ACC112 (cell line): ENCODE measurements around the gene NCAM1.

ENCODE experiments used
- H2AFZ ChIP-seq: fragments of 200-600 bp; sonication (generic); one replicate; pipeline ENCODE4 v1.6.0; 2017; ENCODE audit warnings: antibody characterized with exemption, low read length; ENCODE audit not compliant: unreplicated experiment
- H3K27ac ChIP-seq: fragments of 200-600 bp; sonication (generic); 2 replicates; pipeline ENCODE4 v1.5.1; 2014; ENCODE audit warnings: low read depth, mild to moderate bottlenecking, antibody characterized with exemption, low read length, moderate library complexity
- H3K27me3 ChIP-seq: fragments of 200-600 bp; sonication (generic); 2 replicates; pipeline ENCODE4 v1.6.1; 2014; ENCODE audit warnings: mild to moderate bottlenecking, antibody characterized with exemption, low read length, moderate library complexity, mixed read lengths; ENCODE audit not compliant: insufficient read depth
- H3K36me3 ChIP-seq: fragments of 200-600 bp; sonication (generic); 2 replicates; pipeline ENCODE4 v1.6.1; 2016; ENCODE audit warnings: mild to moderate bottlenecking, antibody characterized with exemption, low read length, moderate library complexity, mixed read lengths; ENCODE audit not compliant: insufficient read depth
- H3K4me1 ChIP-seq: fragments of 200-600 bp; sonication (generic); one replicate; pipeline ENCODE4 v1.6.1; 2016; ENCODE audit warnings: low read length, mixed read lengths; ENCODE audit not compliant: insufficient read depth, unreplicated experiment, control insufficient read depth
- H3K4me3 ChIP-seq: fragments of 200-600 bp; sonication (generic); 2 replicates; pipeline ENCODE4 v1.5.1; 2014; ENCODE audit warnings: mild to moderate bottlenecking, low read depth, low read length
- H3K79me2 ChIP-seq: fragments of 200-600 bp; sonication (generic); one replicate; pipeline ENCODE4 v1.6.0; 2016; ENCODE audit warnings: low read length; ENCODE audit not compliant: control insufficient read depth, unreplicated experiment, insufficient read depth

The NCAM1 gene

DNA sequence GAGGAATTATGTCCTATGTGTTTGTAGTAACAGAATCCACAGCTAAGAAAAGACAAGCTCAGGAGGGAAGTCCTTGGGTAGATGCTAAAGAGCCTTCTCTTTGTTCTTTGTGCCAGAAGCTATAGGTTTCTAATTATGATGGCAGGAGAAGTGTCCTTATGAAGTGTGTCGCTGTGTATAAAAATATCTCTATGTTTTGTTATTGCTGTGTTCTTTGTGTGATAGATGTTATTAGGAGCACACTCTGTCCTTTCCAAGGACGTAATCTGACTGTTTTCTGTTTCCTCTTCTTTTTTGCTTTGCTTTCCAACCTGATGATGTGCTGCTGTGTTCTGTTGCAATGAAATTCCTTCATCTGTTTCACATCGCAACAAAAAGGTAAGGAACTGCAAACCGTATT lies 171.9 kb downstream of the NCAM1 start:
- no peaks in the 10 kb centered on the region for H3K4me1 ChIP-seq
- no peak overlapping the region for H3K4me3 ChIP-seq
- no peaks in the 10 kb centered on the region for H3K36me3 ChIP-seq
- H2AFZ ChIP-seq = no peak overlapping the region
- H3K27ac ChIP-seq = no peak overlapping the region
- H3K79me2 ChIP-seq = no peaks in the 10 kb centered on the region
- H3K27me3 ChIP-seq = no peaks in the 10 kb centered on the region

DNA sequence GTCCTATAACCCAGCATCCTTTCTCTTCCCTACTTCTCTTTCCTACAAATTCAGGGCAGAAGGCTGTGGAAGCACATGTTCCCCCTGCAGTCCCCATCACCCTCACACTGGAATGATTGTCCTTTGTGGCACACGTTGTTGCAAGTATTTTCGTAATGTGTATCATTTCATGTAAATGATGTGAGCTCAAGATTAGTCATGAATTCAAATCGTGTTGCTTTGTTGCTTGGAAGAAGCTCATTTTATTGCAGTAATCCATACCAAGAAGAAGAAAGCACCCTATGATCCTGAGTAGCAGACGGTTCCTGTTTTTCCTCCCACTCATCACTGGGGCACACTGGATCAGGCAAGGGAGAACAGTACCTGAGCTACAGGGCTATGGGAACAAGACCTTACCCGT lies 173.4 kb downstream of the NCAM1 start:
- Histone ChIP-seq H3K4me3 (no peak overlapping the region), H3K36me3 (no peaks in the 10 kb centered on the region), H2AFZ (no peak overlapping the region), H3K27ac (no peak overlapping the region), H3K4me1 (no peaks in the 10 kb centered on the region), H3K79me2 (no peaks in the 10 kb centered on the region), H3K27me3 (no peaks in the 10 kb centered on the region)

DNA sequence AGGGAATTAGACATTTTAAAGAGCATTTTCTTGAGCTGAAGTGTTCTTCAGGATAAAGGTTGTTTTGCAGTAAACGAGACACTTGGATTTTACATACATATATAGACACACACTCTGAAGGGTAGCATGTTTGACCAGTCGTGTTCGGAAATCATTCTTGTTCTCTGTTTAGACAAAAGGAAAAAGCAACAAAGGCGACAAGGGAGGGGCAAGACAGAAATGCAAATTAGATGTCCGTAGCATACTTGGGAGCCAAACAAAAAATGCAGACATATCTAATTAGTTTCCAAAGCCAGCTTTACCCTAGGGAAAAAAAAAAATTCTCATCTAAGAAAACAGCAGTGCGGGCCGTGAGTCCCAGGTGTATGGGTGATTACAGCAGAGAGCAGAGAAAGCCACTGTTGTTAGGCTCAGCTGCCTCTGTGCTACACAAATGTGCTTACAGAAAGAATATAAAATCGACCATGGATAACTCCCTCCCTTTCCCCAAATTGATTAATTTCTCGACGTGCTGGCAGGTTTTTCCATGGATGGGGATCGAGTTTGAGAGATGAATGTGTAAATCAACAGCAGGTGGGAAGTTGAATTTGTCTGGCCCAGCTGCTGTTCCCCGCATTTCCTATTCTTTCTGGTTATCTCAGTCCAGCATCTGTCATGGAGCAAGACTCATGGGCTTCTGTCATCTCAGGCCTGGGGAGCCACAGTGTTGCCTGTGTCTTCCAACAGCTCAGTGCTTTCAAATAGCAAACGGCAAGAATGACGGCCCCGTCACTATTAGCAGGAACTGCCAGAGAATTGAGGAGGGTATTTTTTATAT lies 176.7 kb downstream of the NCAM1 start:
- Histone ChIP-seq H3K4me1 (no peaks in the 10 kb centered on the region), H3K79me2 (no peaks in the 10 kb centered on the region), H3K27me3 (no peaks in the 10 kb centered on the region), H2AFZ (no peak overlapping the region), H3K4me3 (no peak overlapping the region), H3K27ac (no peak overlapping the region), H3K36me3 (no peaks in the 10 kb centered on the region)

DNA sequence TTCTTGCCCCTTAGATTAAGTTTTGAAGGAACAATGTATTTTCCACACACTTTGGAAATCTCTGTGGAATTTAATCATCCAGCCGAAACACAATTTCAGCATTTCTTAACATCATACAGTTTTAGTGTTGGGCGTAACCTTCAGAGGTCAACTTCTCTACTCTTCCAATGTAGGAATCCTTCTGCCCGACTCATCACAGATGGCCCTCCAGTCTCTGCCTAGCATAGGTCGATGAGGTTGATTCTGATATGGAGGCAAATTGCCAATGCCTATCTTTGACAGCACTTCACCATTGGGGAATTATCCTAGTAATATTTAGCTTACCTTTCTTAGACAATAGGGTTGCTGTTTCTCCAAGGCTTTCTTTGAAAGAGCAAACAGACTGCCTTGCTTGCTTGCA lies 177.5 kb downstream of the NCAM1 start:
- no peaks in the 10 kb centered on the region for H3K79me2 ChIP-seq
- H3K27me3 ChIP-seq = no peaks in the 10 kb centered on the region
- no peak overlapping the region for H2AFZ ChIP-seq
- H3K27ac ChIP-seq = no peak overlapping the region
- no peaks in the 10 kb centered on the region for H3K36me3 ChIP-seq
- no peak overlapping the region for H3K4me3 ChIP-seq
- H3K4me1 ChIP-seq = no peaks in the 10 kb centered on the region

DNA sequence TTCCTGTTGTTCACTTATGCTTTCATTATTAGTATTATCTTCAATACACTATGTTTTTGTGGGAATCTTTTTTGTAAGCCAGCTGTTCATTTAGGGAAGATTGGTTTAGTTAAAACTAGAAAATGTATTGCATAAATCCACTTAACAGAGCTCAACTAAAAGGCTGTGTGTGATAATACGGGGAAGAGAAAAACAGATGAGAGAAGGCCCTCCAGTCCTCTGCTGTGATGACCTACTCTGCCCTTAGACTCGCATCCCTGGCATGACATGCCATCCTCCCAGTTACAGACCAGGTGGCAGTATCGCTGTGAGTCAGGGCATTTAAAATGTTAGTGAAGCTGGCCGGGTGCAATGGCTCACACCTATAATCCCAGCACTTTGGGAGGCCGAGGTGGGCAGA lies 179.8 kb downstream of the NCAM1 start:
- no peaks in the 10 kb centered on the region for H3K4me1 ChIP-seq
- H3K36me3 ChIP-seq = no peaks in the 10 kb centered on the region
- H3K4me3 ChIP-seq = no peak overlapping the region
- no peak overlapping the region for H2AFZ ChIP-seq
- no peaks in the 10 kb centered on the region for H3K79me2 ChIP-seq
- H3K27ac ChIP-seq = no peak overlapping the region
- no peaks in the 10 kb centered on the region for H3K27me3 ChIP-seq

DNA sequence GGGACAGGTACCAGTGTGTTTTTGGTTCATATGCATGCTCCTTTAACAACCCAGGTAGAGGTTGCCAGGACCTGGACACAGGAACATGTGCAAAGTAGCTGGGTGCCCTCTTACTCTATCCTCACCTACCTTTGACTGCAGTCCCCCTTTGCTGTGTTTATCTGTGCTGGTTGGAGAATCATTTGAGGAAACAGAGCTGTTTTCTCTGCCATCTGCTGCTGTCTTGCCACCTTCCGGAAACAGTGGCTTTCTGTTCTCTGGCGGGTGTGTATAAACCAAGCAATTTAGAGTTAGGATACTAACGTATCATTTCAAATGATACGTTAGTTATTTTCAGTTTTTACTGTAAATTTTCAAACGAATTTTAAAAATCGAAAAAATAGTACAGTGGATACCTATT lies 181.3 kb downstream of the NCAM1 start:
- no peak overlapping the region for H3K27ac ChIP-seq
- no peaks in the 10 kb centered on the region for H3K36me3 ChIP-seq
- no peak overlapping the region for H3K4me3 ChIP-seq
- H3K79me2 ChIP-seq = no peaks in the 10 kb centered on the region
- no peaks in the 10 kb centered on the region for H3K27me3 ChIP-seq
- H3K4me1 ChIP-seq = no peaks in the 10 kb centered on the region
- no peak overlapping the region for H2AFZ ChIP-seq

DNA sequence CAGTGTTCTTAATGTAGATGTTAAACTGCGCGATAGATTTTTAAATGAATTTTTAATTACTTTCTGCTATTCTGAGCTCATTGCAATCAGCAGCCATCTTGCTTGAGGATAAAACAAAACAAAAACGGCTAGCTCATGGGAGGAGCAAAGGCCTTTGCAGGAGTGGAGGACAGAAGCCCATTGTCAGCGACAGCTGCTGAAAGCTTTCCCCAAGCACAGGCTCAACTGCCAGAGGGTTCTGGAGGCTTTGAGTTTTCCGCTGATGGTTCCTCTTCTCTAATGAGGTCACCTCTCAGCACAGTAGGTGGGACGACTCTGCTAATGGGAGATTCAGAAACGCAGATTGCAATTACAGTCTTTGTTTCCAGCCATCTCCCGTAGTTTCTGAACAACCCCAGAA lies 186.0 kb downstream of the NCAM1 start:
- no peak overlapping the region for H3K4me3 ChIP-seq
- H2AFZ ChIP-seq = no peak overlapping the region
- no peaks in the 10 kb centered on the region for H3K79me2 ChIP-seq
- no peaks in the 10 kb centered on the region for H3K36me3 ChIP-seq
- H3K27me3 ChIP-seq = no peaks in the 10 kb centered on the region
- no peaks in the 10 kb centered on the region for H3K4me1 ChIP-seq
- no peak overlapping the region for H3K27ac ChIP-seq

DNA sequence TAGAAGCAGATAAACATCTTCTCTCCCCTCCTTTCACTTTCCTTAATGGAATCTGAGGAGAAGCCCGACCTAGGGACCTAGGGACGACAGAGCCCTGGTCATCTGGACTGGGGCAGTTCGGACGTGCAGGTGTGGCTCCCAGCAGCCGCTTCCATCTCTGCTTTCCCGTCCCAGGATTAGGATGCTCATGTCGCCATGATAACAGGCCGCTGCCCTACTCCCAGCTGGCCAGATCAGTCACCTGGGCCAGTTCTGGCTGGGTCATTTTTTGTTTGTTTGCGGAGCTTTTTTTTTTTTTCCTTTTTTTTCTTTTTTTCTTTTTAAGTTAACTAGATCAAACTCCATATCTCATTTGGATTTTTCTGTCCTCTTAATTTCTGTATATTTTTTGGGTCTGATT lies 186.9 kb downstream of the NCAM1 start:
- Histone ChIP-seq H3K27me3 (no peaks in the 10 kb centered on the region), H3K4me1 (no peaks in the 10 kb centered on the region), H3K27ac (no peak overlapping the region), H3K4me3 (no peak overlapping the region), H2AFZ (no peak overlapping the region), H3K36me3 (no peaks in the 10 kb centered on the region), H3K79me2 (no peaks in the 10 kb centered on the region)

DNA sequence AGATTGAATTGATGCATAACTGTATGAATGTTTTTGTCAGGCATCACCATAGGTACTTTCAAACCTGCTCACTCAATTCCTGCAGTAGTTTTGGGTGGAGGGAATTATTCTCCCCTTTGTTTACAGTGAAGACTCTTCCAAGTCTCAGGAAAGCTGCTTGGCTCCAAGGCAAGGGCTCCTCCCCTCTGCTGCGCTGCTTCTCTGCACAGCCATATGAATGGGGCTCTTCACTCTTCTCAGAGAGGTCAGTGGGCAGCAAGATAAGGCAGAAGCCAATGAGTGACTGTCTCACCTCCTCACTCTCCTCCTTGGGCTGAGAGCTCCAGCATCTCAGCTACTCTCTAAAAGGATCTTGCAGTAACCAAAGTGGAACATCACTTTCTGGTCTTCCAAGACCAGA lies 187.4 kb downstream of the NCAM1 start:
- no peak overlapping the region for H3K27ac ChIP-seq
- no peak overlapping the region for H2AFZ ChIP-seq
- H3K79me2 ChIP-seq = no peaks in the 10 kb centered on the region
- no peaks in the 10 kb centered on the region for H3K27me3 ChIP-seq
- H3K4me1 ChIP-seq = no peaks in the 10 kb centered on the region
- H3K36me3 ChIP-seq = no peaks in the 10 kb centered on the region
- no peak overlapping the region for H3K4me3 ChIP-seq

DNA sequence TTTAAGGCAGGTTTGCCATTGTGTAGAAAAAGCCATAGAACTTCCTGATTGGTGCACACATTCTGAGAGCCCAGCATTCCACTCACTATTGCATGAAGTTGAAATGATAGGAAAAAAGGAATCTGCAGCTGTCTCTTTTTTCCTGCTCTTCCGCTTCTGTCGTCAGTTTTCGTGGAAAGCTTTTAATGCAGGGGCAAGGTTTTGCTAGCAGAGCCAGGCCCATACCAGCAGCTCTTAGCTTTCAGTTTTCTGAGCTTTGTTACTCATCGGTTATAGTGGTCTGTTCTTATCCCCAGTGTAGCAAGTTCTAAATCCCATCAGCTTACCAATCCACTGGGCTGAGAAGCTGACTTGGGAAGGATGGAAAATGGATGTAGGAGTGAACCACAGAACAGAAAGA lies 190.3 kb downstream of the NCAM1 start:
- Histone ChIP-seq H3K4me1 (no peaks in the 10 kb centered on the region), H3K36me3 (no peaks in the 10 kb centered on the region), H2AFZ (no peak overlapping the region), H3K4me3 (no peak overlapping the region), H3K27ac (no peak overlapping the region), H3K27me3 (no peaks in the 10 kb centered on the region), H3K79me2 (no peaks in the 10 kb centered on the region)

DNA sequence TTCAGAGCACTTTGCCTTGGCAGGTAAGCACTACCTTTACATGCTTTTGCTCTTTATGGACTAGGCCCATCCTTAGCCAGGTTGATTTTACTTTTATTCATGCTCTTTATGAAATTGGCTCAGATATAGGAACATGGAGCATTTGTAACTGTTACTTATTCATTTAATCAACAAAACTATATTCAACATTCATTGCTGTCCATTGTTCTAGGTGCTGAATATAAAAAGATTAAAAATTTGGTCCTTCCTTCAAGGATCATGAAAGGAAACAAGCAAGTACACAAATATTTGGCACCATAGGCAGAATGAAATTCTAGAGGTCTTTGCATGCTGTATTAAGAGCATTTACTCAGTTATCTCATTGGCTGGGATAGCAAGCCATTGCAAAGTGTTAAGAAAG lies 191.3 kb downstream of the NCAM1 start:
- Histone ChIP-seq H2AFZ (no peak overlapping the region), H3K4me3 (no peak overlapping the region), H3K36me3 (no peaks in the 10 kb centered on the region), H3K27ac (no peak overlapping the region), H3K27me3 (no peaks in the 10 kb centered on the region), H3K79me2 (no peaks in the 10 kb centered on the region), H3K4me1 (no peaks in the 10 kb centered on the region)
